Right ventricle myocardium superior (tissue), 1 donor: ENCODE data around the gene PPP1R7. TPM values are rescaled to one million over a fixed set of nuclear protein-coding genes. Genes with fewer than 3 reads are reported as not detected.

ENCODE experiments used
- ATAC-seq: fragments of 200-7000 bp; cut with Tn5 transposase; one replicate; pipeline ENCODE4 v1.9.1; 2020; ENCODE audit warnings: mild to moderate bottlenecking; ENCODE audit not compliant: poor library complexity
- DNase-seq: peaks from one replicate; pipeline ENCODE4 v3.0.0-alpha.2; 2020
- intact Hi-C: fragments of 100-400 bp; cut with DNase I; formaldehyde crosslinking; loops from one replicate; pipeline ENCODE4 v1.11.2; 2022
- total RNA-seq: library from RNA; stranded (reverse); fragmentation: NEBNext Ultra II Directional; extraction: Animal tissue kit (Norgen Biotek cat#: 25700); gene quantifications from one replicate; pipeline ENCODE4 v1.2.1, GENCODE V29; 2021
- donor health status: DM: no; HTN: yes; CAD: no; lungs with severe emphysema.

Gene PPP1R7
- total RNA-seq, 1 donor from 2014 or later: 66.0 TPM

GRCh38 chr2:241136191-241136590, 14.1 kb upstream of the PPP1R7 start:
- DNase-seq: no peak
- no peak for ATAC-seq
- intact Hi-C loops: no loop called here

DNA sequence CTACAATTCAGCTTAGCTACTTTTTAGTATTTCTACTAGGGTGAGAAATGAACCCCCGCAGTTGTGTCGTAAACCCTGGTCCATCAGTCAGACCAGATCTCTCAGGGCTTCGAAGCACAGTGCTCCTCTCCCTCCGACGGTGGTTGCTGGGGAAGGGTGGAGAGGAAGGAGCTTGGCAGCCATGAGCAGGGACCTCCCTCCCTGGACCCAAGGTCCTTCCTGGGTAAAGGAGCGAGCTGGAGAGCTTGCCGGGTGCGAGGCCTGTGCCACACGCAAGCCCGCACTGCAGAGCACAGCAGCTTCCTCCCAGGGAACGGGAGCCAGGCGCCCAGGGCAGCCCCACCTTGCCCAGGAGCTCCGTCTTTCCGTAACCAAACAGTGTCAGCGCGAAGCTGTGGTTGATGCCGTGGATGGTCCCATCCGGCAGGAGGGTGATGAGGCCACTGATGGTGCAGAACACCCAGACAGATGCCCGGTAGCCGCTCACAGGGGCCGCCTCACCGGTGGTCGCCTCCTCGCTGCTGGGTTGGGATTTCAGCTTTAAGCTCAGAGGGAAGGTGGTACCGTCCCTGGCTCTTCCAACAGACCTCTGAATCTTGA, 13.5 kb upstream of the PPP1R7 start:
- no peak for DNase-seq
- no peak for ATAC-seq
- intact Hi-C loops: no loop called here

DNA sequence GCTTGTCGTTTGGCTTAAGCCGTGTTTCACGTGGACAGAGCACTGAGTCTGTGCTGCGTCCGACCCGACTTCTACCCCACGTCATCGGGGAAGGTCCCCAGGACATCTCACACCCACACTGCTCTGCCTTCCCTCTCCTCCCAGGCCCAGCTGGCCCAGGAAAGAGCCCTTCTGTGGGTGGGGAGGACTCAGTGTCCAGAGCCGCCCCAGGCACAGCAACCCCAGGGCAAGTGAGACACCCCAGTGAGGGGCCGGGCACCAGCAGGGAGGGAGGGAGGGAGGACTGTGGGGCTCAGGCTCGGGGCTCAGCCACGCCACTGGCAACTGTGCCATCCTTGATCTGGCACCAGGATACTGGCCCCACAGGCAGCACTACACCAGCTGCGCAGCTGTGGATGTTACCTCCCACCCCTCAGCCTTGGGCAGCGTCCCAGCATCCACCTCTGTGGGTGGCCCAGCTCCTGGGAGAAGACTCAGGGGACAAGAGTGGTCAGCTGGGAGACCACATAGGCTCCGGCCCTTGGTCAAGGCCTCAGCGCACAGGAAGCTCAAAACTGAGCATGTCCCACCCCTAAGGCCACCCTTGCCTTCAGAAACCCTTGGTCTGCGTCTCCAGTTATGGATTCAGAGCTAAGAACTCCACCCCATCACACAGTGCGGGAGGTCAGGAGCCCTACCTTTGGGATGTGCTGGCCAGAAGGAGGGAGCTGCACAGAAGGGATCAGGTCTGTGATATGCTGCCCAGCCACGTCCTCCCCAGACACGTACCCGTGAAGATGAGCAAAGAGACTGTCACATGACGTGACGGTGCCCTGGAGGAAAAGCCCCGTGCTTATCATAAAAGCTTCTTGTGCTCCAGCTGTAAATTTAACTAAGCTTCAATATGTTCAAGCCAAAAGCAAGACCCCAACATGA, 12.7 kb upstream of the PPP1R7 start:
- DNase-seq: no peak
- intact Hi-C loops: no loop called here
- ATAC-seq: no peak

DNA sequence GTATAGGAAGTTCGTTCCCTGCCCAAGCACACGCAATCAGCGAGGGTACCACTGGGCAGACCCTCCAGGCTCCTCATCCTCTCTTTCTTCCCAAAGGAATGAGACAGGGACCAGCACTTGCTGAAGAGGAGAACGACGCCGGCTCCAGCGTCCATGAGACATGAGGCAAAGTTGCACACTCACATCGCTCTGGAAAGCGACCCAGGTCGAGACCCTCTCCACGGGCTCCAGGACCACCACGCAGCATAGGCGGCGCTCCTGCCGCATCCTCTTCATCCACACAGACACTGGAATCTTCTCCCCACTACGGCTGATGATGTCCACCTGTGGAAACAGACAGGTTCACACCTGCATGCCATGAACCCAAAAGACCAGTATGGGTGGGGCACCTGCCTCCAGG, 11.8 kb upstream of the PPP1R7 start:
- DNase-seq (no peak), ATAC-seq (no peak)
- intact Hi-C loops: no loop called here

- DNase-seq (no peak), ATAC-seq (no peak)
- intact Hi-C loops: no loop called here
Measured at GRCh38 chr2:241139531-241140444, 10.5 kb upstream of the PPP1R7 start.

DNA sequence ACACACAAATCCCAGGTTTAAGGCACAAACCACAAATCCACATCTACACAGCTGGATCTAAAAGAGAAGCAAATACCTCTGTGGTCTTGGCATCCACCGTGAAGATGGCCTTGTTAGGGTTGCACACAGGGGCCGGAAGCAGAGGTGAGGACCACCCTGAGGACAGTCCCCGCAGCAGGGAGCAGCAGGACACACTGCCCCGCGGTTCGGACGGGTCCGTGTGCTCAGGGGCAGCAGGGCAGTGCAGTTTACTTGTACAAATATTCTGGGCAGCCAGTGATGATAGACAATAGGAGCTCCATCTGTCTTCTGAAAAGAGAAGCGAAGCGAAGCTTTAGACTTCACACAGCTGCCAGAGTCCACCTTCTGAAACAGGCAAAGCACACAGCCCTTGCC, 9.8 kb upstream of the PPP1R7 start:
- ATAC-seq (no peak), DNase-seq (no peak)
- intact Hi-C loops: no loop called here

DNA sequence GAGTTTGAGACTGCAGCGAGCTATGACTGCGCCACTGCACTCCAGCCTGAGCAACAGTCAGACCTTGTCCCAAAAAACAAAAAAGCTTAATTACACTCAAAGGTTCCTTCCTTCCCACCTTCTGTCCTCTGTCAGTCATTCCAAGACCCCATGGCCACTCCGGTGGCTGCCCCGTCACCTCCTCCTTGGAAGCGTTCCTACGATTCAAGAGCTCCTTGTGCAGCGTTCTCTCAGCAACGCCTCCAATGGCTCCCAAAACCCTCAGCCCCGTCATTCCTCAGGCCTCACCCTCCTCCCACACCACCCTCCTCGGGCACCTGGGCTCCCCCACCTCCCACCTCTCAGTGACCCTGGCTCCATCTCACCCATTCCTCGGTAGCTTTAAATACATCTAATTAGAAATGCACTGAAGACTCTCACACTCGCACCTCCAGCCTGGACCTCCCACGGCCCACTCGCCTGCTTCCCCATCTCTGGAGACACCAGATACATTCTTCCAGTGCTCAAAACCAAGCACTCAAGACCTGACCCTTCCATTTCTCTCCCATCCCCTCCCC, 9.0 kb upstream of the PPP1R7 start:
- intact Hi-C loops: no loop called here
- DNase-seq (no peak), ATAC-seq (no peak)

DNA sequence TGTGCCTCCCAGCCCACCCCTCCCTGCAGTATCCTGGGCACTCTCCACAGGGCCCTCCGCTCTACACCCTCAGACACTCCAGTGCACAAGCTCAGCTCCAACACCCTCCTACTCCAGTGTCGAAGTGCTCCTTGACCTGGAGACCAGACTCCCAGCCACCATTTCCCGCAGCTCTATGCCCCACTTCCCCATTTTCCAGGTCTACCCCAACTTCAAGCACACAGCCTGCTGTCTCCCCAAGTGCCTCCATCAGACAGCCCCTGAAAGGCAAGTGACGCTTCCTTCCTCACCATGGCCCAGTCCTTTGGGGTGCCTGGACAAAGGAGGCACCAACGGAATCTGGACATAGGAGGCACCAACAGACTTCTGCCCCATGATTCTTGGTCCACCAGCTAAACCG, 8.2 kb upstream of the PPP1R7 start:
- intact Hi-C loops: no loop called here
- no peak for ATAC-seq
- DNase-seq: no peak

DNA sequence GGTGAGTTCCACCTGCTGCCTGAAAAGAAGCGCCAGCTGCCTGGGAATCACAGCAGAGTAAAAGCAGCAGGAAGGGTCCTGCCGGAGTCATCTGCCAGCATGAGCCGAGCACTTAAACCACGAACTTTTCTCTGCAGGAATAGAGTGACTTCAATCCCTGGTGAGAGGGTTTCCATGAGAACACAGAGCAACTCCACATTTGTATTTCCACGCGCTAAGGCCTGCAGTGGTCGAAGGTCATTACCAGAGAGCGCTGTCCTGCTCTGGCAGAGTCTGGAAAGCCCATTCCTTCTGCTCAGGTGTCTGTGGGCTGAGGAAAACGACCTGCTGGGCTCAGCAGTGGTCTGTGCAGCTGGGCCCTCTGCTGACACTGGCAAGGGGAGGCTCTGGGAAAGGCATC, 7.7 kb upstream of the PPP1R7 start:
- intact Hi-C loops: no loop called here
- DNase-seq: no peak
- no peak for ATAC-seq

DNA sequence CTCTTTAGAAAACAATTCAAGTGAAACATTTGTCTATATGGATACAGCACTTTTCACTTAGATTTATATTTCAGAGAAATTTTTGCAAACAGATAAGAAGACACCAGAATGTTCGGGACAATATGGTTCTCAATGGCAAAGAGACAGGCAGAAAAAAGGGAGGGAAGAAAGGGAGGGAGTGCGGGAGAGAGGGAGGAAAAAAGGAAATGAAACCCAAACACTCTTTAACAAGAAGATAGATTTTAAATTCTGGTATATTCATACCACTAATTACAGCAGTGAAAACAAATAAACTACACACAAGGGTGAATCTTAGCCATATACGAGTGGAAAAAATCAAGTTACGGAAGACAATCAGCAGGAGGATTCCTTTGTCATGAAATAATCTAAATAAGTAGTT, 4.0 kb upstream of the PPP1R7 start:
- intact Hi-C loops: no loop called here
- ATAC-seq (no peak), DNase-seq (no peak)

DNA sequence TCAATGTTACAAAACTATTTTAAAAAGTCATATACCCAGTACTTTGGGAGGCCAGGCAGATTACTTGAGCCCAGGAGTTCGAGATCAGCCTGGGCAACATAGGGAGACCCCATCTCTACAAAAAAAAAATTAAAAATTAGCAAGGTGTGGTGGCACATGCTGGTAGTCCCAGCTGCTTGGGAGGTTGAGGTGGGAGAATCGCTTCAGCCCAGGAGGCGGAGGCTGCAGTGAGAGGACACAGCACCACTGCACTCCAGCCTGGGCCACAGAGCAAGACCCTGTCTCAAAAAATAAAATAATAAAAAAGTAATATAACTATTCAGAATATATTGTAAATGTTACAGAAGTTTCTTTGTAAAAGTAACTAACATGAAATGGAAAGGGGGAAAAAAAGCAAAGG, 2.9 kb upstream of the PPP1R7 start:
- DNase-seq (no peak), ATAC-seq (no peak)
- intact Hi-C loops: no loop called here

- no peak for DNase-seq
- intact Hi-C loops: no loop called here
Measured at GRCh38 chr2:241148239-241148638, 2.0 kb upstream of the PPP1R7 start.

GRCh38 chr2:241148891-241149674, 1.2 kb upstream of the PPP1R7 start, which contains the start of gene PASK:
Gene PASK (minus strand): TSS chr2:241149472. CDS start chr2:241143032, 6,440 bp downstream.
- intact Hi-C loops: no loop called here
- ATAC-seq: peak; percentile 97
- DNase-seq: peak; percentile 96

More at GRCh38 chr2:241148239-241148638, 2.0 kb upstream of the PPP1R7 start:
- ATAC-seq: no peak

- DNase-seq: no peak
- no peak for ATAC-seq
- intact Hi-C loops: no loop called here
Measured at GRCh38 chr2:241149675-241149924, 667 bp upstream of the PPP1R7 start.

DNA sequence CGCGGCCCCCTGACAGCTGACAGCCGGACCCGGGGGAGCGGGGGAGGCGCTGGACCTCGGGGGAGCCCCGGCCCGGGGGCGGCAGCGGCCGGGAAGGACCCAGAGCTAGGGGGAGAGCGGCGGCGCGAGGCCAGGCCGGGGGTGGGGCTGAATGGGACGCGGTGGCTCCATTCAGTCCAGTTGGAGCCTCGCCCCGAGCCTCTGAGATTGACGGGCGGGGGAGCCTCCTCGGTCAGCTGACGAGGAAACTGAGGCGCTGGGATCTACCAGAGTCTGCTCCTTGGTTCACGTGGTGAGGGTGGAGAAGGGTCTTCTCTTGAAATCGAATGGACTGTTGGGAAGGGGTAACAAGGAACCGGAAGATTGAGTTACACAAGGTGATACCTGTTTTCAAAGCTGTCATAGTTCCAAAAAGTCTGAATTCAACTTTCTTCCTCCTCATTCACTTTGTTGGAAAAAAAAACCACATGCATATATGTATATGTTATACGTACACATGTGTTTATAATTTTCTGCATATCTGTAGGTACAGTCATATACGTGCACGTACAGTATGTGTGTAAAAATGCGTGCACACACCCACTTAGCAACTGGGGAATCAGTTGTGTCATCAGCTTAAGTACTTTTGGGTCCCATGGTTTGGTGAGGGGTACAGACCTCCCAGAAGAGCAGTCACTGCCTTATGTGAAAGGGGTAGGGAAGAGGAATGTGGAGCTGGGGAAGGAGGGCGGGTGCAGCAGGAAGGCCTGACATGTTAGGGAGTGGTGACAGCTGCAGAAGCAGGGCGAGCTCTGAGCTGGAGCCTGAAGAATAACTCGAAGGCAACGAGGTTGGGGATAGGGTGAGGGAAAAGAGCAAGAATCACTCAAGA, 628 bp downstream of the PPP1R7 start:
- ATAC-seq (peak; percentile 7), DNase-seq (no peak)
- intact Hi-C loops: no loop called here

GRCh38 chr2:241151934-241152660, 1.8 kb downstream of the PPP1R7 start:
- ATAC-seq (no peak), DNase-seq (no peak)
- intact Hi-C loops: no loop called here

DNA sequence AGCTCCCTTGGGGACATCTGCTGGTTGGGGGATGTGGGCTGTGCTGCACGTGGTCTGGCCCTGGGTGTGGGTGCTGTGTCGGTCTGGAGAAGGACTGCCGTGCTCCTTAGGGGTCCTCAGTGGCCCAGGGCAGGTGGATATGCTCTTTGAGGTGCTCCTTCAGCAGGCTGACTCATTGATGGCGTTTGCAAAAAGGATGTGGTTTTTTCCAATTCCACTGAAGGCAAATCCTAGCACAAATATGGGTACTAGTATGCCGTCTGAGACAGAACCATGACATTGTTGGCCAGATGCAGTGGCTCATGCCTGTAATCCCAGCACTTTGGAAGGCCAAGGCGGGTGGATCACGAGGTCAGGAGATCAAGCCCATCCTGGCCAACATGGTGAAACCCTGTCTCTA, 3.3 kb downstream of the PPP1R7 start:
- DNase-seq (no peak), ATAC-seq (no peak)
- intact Hi-C loops: no loop called here
